ENCODE data around the gene PCDHA6. TPM values are rescaled to one million over a fixed set of nuclear protein-coding genes. Genes with fewer than 3 reads are reported as not detected.
A peak's percentile ranks its signal among the peaks of the same experiment; 100 is the strongest.
"Not testable (repeated sequence)": the region's sequence is repeated elsewhere in the genome, so short reads cannot be mapped to it uniquely, and the experiment has no call there.

The PCDHA6 gene, protein sequence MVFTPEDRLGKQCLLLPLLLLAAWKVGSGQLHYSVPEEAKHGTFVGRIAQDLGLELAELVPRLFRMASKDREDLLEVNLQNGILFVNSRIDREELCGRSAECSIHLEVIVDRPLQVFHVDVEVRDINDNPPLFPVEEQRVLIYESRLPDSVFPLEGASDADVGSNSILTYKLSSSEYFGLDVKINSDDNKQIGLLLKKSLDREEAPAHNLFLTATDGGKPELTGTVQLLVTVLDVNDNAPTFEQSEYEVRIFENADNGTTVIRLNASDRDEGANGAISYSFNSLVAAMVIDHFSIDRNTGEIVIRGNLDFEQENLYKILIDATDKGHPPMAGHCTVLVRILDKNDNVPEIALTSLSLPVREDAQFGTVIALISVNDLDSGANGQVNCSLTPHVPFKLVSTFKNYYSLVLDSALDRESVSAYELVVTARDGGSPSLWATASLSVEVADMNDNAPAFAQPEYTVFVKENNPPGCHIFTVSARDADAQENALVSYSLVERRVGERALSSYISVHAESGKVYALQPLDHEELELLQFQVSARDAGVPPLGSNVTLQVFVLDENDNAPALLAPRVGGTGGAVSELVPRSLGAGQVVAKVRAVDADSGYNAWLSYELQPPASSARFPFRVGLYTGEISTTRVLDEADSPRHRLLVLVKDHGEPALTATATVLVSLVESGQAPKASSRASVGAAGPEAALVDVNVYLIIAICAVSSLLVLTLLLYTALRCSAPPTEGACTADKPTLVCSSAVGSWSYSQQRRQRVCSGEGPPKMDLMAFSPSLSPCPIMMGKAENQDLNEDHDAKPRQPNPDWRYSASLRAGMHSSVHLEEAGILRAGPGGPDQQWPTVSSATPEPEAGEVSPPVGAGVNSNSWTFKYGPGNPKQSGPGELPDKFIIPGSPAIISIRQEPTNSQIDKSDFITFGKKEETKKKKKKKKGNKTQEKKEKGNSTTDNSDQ
- not detected for total RNA-seq
- 0 reads per million in 2 donors for total RNA-seq

DNA sequence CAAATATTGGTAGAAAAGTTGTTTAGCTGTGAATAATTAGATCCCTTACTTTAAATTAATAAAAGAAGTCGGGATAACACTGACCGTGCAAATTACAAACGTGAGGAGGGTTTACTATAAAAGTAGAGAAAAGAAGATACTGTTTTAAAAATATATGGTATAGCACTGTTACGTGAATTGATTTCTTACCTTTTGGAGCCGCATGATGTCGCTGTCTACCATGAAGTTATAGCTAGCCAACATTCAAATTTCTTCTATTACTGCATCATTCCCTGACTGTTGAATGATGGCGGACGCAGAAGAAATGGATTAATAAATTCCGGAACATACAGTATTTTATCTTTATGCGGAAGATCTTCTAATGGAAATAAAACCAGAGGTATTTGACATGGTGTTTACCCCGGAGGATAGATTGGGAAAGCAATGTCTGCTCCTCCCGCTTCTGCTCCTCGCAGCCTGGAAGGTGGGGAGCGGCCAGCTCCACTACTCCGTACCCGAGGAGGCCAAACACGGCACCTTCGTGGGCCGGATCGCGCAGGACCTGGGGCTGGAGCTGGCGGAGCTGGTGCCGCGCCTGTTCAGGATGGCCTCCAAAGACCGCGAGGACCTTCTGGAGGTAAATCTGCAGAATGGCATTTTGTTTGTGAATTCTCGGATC lies at the start of gene PCDHA6:
PCDHA6 (plus strand) TSS at position 257 of the 658 bp plus-strand sequence; CDS start at position 389, 132 bp downstream.
- DNase-seq (no peak), ATAC-seq (no peak)
- H3K9me3 ChIP-seq (ENCODE audit: control insufficient read depth, low read length, poor library complexity, severe bottlenecking) = no peaks in the 10 kb centered on the region
- peaks cover 18% of the 10 kb centered on the region for H3K27me3 Mint-ChIP-seq
- no peaks in the 10 kb centered on the region for H3K4me1 Mint-ChIP-seq
- H3K36me3 Mint-ChIP-seq (ENCODE audit: low read depth) = no peaks in the 10 kb centered on the region
- no peak within 1 kb of the TSS for H3K4me3 Mint-ChIP-seq
- no peak within 1 kb of the TSS for H3K27ac Mint-ChIP-seq

DNA sequence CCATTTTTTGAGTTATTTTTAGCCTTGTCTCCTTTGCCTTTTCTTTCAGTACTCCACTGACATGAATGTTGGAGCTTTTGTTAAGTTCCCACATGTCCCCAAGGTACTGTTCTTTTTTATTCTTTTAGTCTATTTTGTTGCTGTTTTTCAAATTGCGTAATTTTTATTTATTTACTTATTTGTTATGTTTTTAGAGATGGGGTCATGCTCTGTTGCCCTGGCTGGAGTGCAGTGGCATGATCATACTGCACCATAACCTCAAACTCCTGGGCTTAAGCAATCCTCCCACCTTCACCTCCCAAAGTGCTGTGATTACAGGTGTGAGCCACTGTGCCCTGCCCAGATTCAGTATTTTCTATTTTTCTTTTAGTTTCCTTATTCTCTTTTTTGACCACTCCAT lies 47.2 kb upstream of the PCDHA6 start:
- no peak overlapping the region for H3K27ac Mint-ChIP-seq
- peaks cover 3% of the 10 kb centered on the region for H3K36me3 Mint-ChIP-seq (ENCODE audit: low read depth)
- no peak for DNase-seq
- H3K27me3 Mint-ChIP-seq = no peaks in the 10 kb centered on the region
- peaks cover 15% of the 10 kb centered on the region for H3K9me3 ChIP-seq (ENCODE audit: control insufficient read depth, low read length, poor library complexity, severe bottlenecking)
- no peaks in the 10 kb centered on the region for H3K4me1 Mint-ChIP-seq
- no peak for ATAC-seq
- H3K4me3 Mint-ChIP-seq = no peak overlapping the region

DNA sequence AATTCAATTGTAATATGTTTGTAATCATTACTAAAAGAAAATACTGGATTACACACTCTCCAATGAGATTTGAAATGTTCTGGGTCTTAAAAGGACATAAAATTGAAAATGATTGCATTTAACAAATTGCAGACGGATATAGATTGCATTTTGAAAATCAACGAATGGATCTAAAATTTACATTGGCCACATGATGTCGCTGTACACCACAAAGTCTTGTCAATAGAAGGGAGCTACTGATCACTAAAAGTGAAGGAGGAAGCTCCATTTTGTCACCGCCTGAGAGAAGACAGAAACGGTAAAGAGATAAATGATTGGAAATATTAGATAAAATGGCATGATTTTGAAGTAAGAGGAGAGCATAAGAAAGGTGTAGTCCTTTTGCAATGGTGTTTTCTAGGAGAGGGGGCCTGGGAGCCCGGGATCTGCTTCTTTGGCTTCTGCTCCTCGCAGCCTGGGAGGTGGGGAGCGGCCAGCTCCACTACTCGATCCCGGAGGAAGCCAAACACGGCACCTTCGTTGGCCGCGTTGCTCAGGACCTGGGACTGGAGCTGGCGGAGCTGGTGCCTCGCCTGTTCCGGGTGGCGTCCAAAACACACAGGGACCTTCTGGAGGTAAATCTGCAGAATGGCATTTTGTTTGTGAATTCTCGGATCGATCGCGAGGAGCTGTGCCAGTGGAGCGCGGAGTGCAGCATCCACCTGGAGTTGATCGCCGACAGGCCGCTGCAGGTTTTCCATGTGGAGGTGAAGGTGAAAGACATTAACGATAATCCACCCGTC lies 41.7 kb upstream of the PCDHA6 start, which contains the start of gene PCDHA1:
PCDHA1 (plus strand) TSS at position 236 of the 782 bp plus-strand sequence.
- H3K27ac Mint-ChIP-seq = no peak within 1 kb of the TSS
- H3K9me3 ChIP-seq (ENCODE audit: control insufficient read depth, low read length, poor library complexity, severe bottlenecking) = peaks cover 11% of the 10 kb centered on the region
- peaks cover 3% of the 10 kb centered on the region for H3K36me3 Mint-ChIP-seq (ENCODE audit: low read depth)
- H3K27me3 Mint-ChIP-seq = peaks cover 16% of the 10 kb centered on the region
- no peaks in the 10 kb centered on the region for H3K4me1 Mint-ChIP-seq
- H3K4me3 Mint-ChIP-seq = no peak within 1 kb of the TSS
- no peak for ATAC-seq
- no peak for DNase-seq

DNA sequence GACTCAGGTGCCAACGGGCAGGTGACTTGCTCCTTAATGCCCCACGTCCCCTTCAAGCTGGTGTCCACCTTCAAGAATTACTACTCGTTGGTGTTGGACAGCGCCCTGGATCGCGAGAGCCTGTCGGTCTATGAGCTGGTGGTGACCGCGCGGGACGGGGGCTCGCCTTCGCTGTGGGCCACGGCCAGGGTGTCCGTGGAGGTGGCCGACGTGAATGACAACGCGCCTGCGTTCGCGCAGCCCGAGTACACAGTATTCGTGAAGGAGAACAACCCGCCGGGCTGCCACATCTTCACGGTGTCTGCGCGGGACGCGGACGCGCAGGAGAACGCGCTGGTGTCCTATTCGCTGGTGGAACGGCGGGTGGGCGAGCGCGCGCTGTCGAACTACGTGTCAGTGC lies 40.3 kb upstream of the PCDHA6 start:
- not testable (repeated sequence) for H3K27ac Mint-ChIP-seq; H3K4me1 Mint-ChIP-seq; DNase-seq; ATAC-seq; H3K4me3 Mint-ChIP-seq; H3K36me3 Mint-ChIP-seq (ENCODE audit: low read depth); H3K9me3 ChIP-seq (ENCODE audit: control insufficient read depth, low read length, poor library complexity, severe bottlenecking)
- peaks cover 16% of the 10 kb centered on the region for H3K27me3 Mint-ChIP-seq

DNA sequence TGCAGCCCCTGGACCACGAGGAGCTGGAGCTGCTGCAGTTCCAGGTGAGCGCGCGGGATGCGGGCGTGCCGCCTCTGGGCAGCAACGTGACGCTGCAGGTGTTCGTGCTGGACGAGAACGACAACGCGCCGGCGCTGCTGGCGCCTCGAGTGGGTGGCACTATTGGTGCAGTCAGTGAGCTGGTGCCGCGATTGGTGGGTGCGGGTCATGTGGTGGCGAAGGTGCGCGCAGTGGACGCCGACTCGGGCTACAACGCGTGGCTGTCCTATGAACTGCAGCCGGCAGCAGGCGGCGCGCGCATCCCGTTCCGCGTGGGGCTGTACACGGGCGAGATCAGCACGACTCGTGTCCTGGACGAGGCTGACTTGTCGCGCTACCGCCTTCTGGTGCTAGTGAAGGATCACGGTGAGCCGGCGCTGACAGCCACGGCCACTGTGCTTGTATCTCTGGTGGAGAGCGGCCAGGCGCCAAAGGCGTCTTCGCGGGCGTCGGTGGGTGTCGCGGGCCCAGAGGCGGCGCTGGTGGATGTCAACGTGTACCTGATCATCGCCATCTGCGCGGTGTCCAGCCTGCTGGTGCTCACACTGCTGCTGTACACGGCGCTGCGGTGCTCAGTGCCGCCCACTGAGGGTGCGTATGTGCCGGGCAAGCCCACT lies 39.8 kb upstream of the PCDHA6 start:
- H3K4me3 Mint-ChIP-seq; H3K36me3 Mint-ChIP-seq (ENCODE audit: low read depth); H3K9me3 ChIP-seq (ENCODE audit: control insufficient read depth, low read length, poor library complexity, severe bottlenecking); H3K4me1 Mint-ChIP-seq; DNase-seq; ATAC-seq; H3K27ac Mint-ChIP-seq: not testable (repeated sequence)
- peaks cover 21% of the 10 kb centered on the region for H3K27me3 Mint-ChIP-seq

DNA sequence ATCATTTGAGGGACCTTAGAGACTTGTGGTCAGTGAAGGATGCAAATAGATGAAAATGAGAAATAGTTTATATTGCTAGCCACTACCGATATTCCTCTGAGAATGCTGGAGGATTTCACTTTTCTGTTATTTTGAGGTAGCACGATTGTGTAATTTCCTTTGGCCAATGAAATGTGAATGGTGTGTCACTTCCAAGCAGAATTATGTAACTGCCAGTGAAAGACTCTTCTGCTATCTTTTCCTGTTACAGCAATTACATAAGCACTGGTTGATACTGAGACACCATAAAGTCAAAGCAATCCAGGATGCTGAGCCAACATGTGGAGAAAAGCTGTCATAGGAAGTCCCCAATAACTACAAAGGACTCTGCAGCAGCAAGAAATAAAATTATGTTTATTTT lies 36.7 kb upstream of the PCDHA6 start:
- H3K4me3 Mint-ChIP-seq = no peak overlapping the region
- no peaks in the 10 kb centered on the region for H3K4me1 Mint-ChIP-seq
- H3K9me3 ChIP-seq (ENCODE audit: control insufficient read depth, low read length, poor library complexity, severe bottlenecking) = peaks cover 2% of the 10 kb centered on the region
- ATAC-seq = no peak
- no peak overlapping the region for H3K27ac Mint-ChIP-seq
- peaks cover 24% of the 10 kb centered on the region for H3K27me3 Mint-ChIP-seq
- H3K36me3 Mint-ChIP-seq (ENCODE audit: low read depth) = no peaks in the 10 kb centered on the region
- DNase-seq = no peak

DNA sequence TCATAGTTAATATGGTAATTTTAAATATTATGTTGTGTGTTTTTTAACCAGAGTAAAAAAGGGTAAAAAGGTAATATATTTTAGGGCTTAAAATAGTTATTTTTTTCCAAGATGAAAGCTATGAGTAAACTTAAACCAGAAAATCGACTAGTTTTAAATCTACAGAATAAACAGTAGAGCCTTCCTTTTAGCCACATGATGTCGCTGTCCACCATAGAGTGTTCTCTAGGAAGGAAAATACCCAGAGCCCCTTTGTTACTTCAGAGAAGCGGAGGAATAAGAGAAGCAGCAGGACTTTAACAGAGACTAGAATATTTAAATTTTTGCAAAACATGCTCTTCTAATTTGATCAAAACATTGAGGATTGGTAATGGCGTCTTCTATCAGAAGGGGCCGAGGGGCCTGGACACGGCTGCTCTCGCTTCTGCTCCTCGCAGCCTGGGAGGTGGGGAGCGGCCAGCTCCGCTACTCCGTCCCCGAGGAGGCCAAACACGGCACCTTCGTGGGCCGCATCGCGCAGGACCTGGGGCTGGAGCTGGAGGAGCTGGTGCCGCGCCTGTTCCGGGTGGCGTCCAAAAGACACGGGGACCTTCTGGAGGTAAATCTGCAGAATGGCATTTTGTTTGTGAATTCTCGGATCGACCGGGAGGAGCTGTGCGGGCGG lies 33.0 kb upstream of the PCDHA6 start, which contains the start of gene PCDHA2:
PCDHA2 (plus strand) TSS at position 258 of the 664 bp plus-strand sequence.
- no peak within 1 kb of the TSS for H3K4me3 Mint-ChIP-seq
- no peaks in the 10 kb centered on the region for H3K36me3 Mint-ChIP-seq (ENCODE audit: low read depth)
- H3K9me3 ChIP-seq (ENCODE audit: control insufficient read depth, low read length, poor library complexity, severe bottlenecking) = peaks cover 2% of the 10 kb centered on the region
- peaks cover 13% of the 10 kb centered on the region for H3K27me3 Mint-ChIP-seq
- DNase-seq (no peak), ATAC-seq (no peak)
- no peaks in the 10 kb centered on the region for H3K4me1 Mint-ChIP-seq
- no peak within 1 kb of the TSS for H3K27ac Mint-ChIP-seq

DNA sequence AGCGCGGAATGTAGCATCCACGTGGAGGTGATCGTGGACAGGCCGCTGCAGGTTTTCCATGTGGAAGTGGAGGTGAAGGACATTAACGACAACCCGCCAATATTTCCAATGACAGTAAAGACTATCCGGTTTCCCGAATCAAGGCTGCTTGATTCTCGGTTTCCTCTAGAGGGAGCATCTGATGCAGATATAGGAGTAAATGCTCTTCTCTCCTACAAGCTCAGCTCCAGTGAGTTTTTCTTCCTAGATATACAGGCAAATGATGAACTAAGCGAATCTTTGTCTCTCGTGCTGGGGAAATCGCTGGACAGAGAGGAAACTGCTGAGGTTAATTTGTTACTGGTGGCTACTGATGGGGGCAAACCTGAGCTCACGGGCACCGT lies 32.5 kb upstream of the PCDHA6 start:
- no peak for DNase-seq
- Mint-ChIP-seq H3K4me3 (no peak overlapping the region), H3K4me1 (no peaks in the 10 kb centered on the region), H3K27ac (no peak overlapping the region), H3K36me3 (ENCODE audit: low read depth) (no peaks in the 10 kb centered on the region), H3K27me3 (peaks cover 11% of the 10 kb centered on the region)
- ATAC-seq = no peak
- H3K9me3 ChIP-seq (ENCODE audit: control insufficient read depth, low read length, poor library complexity, severe bottlenecking) = peaks cover 2% of the 10 kb centered on the region

DNA sequence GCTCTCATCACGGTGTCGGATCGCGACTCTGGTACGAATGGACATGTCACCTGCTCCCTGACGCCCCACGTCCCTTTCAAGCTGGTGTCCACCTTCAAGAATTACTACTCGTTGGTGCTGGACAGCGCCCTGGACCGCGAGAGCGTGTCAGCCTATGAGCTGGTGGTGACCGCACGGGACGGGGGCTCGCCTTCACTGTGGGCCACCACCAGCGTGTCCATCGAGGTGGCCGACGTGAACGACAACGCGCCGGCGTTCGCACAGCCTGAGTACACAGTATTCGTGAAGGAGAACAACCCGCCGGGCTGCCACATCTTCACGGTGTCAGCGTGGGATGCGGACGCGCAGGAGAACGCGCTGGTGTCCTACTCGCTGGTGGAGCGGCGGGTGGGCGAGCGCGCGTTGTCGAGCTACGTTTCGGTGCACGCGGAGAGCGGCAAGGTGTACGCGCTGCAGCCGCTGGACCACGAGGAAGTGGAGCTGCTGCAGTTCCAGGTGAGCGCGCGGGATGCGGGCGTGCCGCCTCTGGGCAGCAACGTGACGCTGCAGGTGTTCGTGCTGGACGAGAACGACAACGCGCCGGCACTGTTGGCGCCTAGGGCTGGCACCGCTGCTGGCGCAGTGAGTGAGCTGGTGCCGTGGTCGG lies 31.6 kb upstream of the PCDHA6 start:
- H3K27ac Mint-ChIP-seq = peak overlapping the region; percentile 42
- peaks cover 11% of the 10 kb centered on the region for H3K27me3 Mint-ChIP-seq
- H3K4me3 Mint-ChIP-seq; DNase-seq; H3K9me3 ChIP-seq (ENCODE audit: control insufficient read depth, low read length, poor library complexity, severe bottlenecking); H3K4me1 Mint-ChIP-seq; ATAC-seq; H3K36me3 Mint-ChIP-seq (ENCODE audit: low read depth): not testable (repeated sequence)

DNA sequence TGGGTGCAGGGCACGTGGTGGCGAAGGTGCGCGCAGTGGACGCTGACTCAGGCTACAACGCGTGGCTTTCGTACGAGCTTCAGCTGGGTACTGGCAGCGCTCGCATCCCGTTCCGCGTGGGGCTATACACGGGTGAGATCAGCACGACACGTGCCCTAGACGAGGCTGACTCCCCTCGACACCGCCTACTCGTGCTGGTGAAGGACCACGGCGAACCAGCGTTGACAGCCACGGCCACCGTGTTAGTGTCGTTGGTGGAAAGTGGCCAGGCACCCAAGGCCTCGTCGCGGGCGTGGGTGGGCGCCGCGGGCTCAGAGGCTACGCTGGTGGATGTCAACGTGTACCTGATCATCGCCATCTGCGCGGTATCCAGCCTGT lies 31.1 kb upstream of the PCDHA6 start:
- peaks cover 11% of the 10 kb centered on the region for H3K27me3 Mint-ChIP-seq
- H3K4me1 Mint-ChIP-seq = no peaks in the 10 kb centered on the region
- ATAC-seq = no peak
- H3K4me3 Mint-ChIP-seq = no peak overlapping the region
- H3K9me3 ChIP-seq (ENCODE audit: control insufficient read depth, low read length, poor library complexity, severe bottlenecking) = peaks cover 2% of the 10 kb centered on the region
- no peak for DNase-seq
- no peaks in the 10 kb centered on the region for H3K36me3 Mint-ChIP-seq (ENCODE audit: low read depth)
- H3K27ac Mint-ChIP-seq = no peak overlapping the region

DNA sequence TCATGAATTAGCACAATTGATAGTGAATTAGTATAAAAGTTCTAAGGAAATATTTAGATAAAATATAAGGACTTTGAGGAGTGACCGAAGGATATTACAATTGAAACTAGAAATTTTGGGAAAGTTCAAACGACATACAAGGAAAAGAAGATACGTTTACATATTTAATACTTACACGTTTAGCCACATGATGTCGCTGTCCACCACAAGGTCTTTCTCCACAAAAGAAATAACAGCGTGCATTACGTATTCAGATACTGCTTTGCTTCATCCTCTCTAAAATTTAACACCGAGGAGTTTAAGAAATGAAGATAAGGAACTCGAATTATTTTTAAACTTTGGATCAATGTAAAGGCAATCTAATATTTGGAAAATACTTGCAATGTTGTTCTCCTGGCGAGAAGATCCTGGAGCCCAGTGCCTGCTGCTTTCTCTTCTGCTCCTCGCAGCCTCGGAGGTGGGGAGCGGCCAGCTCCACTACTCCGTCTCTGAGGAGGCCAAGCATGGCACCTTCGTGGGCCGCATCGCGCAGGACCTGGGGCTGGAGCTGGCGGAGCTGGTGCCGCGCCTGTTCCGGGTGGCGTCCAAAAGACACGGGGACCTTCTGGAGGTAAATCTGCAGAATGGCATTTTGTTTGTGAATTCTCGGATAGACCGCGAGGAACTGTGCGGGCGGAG lies 26.8 kb upstream of the PCDHA6 start, which contains the start of gene PCDHA3:
PCDHA3 (plus strand) TSS at position 242 of the 678 bp plus-strand sequence.
- H3K36me3 Mint-ChIP-seq (ENCODE audit: low read depth) = no peaks in the 10 kb centered on the region
- ATAC-seq (no peak), DNase-seq (no peak)
- no peak within 1 kb of the TSS for H3K4me3 Mint-ChIP-seq
- no peak within 1 kb of the TSS for H3K27ac Mint-ChIP-seq
- peaks cover 4% of the 10 kb centered on the region for H3K9me3 ChIP-seq (ENCODE audit: control insufficient read depth, low read length, poor library complexity, severe bottlenecking)
- no peaks in the 10 kb centered on the region for H3K4me1 Mint-ChIP-seq
- H3K27me3 Mint-ChIP-seq = peaks cover 9% of the 10 kb centered on the region
